ENCODE results near the gene PRR33. TPM values are rescaled to one million over a fixed set of nuclear protein-coding genes. Genes with fewer than 3 reads are reported as not detected.

PRR33 gene
- polyA plus RNA-seq, 2 of the 4 experiments (the other 2 are of a cell fraction): not detected

GRCh38 chr11:1852877-1853276 is 38.8 kb downstream of the PRR33 start, which contains the start of gene LSP1:
Gene LSP1 (plus strand): TSS chr11:1853084. CDS start chr11:1853145, 61 bp downstream.
- 69% methylated on average over 16 of the region's 18 CpGs for WGBS (ENCODE audit: missing lambda C conversion rate)

GRCh38 chr11:1852271-1852876 is 39.3 kb downstream of the PRR33 start:
- TF ChIP-seq USF2 (IDR thresholded peaks at IDR 0.05) (no peak), CTCF (IDR thresholded peaks at IDR 0.05) (no peak), RFX5 (IDR thresholded peaks at IDR 0.05) (no peak), EHMT2 (IDR thresholded peaks at IDR 0.05; ENCODE audit: low read depth) (no peak), PHF8 (IDR thresholded peaks at IDR 0.05; ENCODE audit: borderline replicate concordance, low read depth) (no peak)
- no peak for ATAC-seq
- Histone ChIP-seq H3K4me1 (no peaks in the 10 kb centered on the region), H3K9me3 (no peaks in the 10 kb centered on the region), H3K4me2 (no peak overlapping the region), H3K27ac (no peak overlapping the region), H3K4me3 (no peak overlapping the region)
- DNase-seq (ENCODE audit: low read depth in 1 of 2, low spot score in 1 of 2): no peak
- ChIA-PET POLR2A (no interaction called here), CTCF (interaction anchor here (0.9 to 14.5 kb wide), 9 partner anchors 14 to 304 kb away, joined by 3 to 174 read pairs (median 11); partner anchors contain the start of genes SYT8 and TNNI2)
- WGBS (ENCODE audit: missing lambda C conversion rate): 61% methylated on average over 24 of the region's 25 CpGs
- no peak for FAIRE-seq

More at GRCh38 chr11:1852877-1853276, 38.8 kb downstream of the PRR33 start, which contains the start of gene LSP1:
- H3K27ac ChIP-seq: no peak within 1 kb of the TSS
- no peak for TF ChIP-seq ZSCAN20 (CRISPR knock-in tag; IDR thresholded peaks at IDR 0.05)
- TF ChIP-seq ZNF302 (CRISPR knock-in tag; IDR thresholded peaks at IDR 0.05): no peak
- no peak for TF ChIP-seq FOSL2 (IDR thresholded peaks at IDR 0.05)
- no peak for TF ChIP-seq FOSL2 (CRISPR knock-in tag; IDR thresholded peaks at IDR 0.05)
- TF ChIP-seq PBX3 (IDR thresholded peaks at IDR 0.05): no peak
- TF ChIP-seq EHF (CRISPR knock-in tag; IDR thresholded peaks at IDR 0.05): no peak
- TF ChIP-seq POLR2A (IDR thresholded peaks at IDR 0.05; ENCODE audit: low read length): no peak
- no peak for TF ChIP-seq CTCF (IDR thresholded peaks at IDR 0.05)
- no peak for TF ChIP-seq RARB (CRISPR knock-in tag; IDR thresholded peaks at IDR 0.05)
- no peak for TF ChIP-seq ATOH8 (CRISPR knock-in tag; IDR thresholded peaks at IDR 0.05; ENCODE audit: low read depth)
- TF ChIP-seq POLR2AphosphoS2 (conservative IDR thresholded peaks at IDR 0.05; ENCODE audit: low read length): no peak
- TF ChIP-seq HES2 (IDR thresholded peaks at IDR 0.05): no peak
- no peak for TF ChIP-seq ELK1 (IDR thresholded peaks at IDR 0.05; ENCODE audit: low read depth, low read length)
- TF ChIP-seq ZFP36 (IDR thresholded peaks at IDR 0.05; ENCODE audit: borderline replicate concordance, partially characterized antibody): no peak
- TF ChIP-seq RCOR1 (IDR thresholded peaks at IDR 0.05; ENCODE audit: low read depth, low read length): no peak
- no peak for TF ChIP-seq ZC3H11A (IDR thresholded peaks at IDR 0.05)
- POLR2A ChIA-PET: no interaction called here
- DNase-seq (ENCODE audit: low read depth in 1 of 2, low spot score in 1 of 2) (no peak), FAIRE-seq (no peak), ATAC-seq (no peak)
- no peak within 1 kb of the TSS for H3K4me3 ChIP-seq
- no peaks in the 10 kb centered on the region for H3K4me1 ChIP-seq
- CTCF ChIA-PET: interaction anchor here (1.1 to 14.5 kb wide), 9 partner anchors 14 to 304 kb away, joined by 4 to 174 read pairs (median 11); partner anchors contain the start of genes SYT8 and TNNI2
- no peak within 1 kb of the TSS for H3K4me2 ChIP-seq
- no peaks in the 10 kb centered on the region for H3K9me3 ChIP-seq

Measured in A549 (cell line).